ENCODE measurements around the gene TRPV4.

- TF ChIP-seq, protein P1, sequence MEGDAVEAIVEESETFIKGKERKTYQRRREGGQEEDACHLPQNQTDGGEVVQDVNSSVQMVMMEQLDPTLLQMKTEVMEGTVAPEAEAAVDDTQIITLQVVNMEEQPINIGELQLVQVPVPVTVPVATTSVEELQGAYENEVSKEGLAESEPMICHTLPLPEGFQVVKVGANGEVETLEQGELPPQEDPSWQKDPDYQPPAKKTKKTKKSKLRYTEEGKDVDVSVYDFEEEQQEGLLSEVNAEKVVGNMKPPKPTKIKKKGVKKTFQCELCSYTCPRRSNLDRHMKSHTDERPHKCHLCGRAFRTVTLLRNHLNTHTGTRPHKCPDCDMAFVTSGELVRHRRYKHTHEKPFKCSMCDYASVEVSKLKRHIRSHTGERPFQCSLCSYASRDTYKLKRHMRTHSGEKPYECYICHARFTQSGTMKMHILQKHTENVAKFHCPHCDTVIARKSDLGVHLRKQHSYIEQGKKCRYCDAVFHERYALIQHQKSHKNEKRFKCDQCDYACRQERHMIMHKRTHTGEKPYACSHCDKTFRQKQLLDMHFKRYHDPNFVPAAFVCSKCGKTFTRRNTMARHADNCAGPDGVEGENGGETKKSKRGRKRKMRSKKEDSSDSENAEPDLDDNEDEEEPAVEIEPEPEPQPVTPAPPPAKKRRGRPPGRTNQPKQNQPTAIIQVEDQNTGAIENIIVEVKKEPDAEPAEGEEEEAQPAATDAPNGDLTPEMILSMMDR (IDR thresholded peaks at IDR 0.05) = no peak
- no peak for TF ChIP-seq EZH2 (IDR thresholded peaks at IDR 0.05)
Observed at GRCh38 chr12:109858764-109859163, 25.6 kb upstream of the TRPV4 start.

Data from neural progenitor cell (in vitro differentiated cells).